GM18505 (cell line): ENCODE data around the gene GUCA1A.
"Not testable (repeated sequence)": the region's sequence is repeated elsewhere in the genome, so short reads cannot be mapped to it uniquely, and the experiment has no call there.

Experiments
- ATAC-seq: cut with Tn5 transposase; IDR thresholded peaks from one replicate; pipeline ENCODE4 v1.9.1; 2021; ENCODE audit not compliant: unreplicated experiment
- POLR2A ChIP-seq: IDR thresholded peaks from 4 replicates; pipeline ENCODE4 v1.6.1; 2011; ENCODE audit warnings: borderline replicate concordance; ENCODE audit not compliant: insufficient read depth, insufficient read length; ENCODE audit errors: extremely low read depth

Gene GUCA1A

DNA sequence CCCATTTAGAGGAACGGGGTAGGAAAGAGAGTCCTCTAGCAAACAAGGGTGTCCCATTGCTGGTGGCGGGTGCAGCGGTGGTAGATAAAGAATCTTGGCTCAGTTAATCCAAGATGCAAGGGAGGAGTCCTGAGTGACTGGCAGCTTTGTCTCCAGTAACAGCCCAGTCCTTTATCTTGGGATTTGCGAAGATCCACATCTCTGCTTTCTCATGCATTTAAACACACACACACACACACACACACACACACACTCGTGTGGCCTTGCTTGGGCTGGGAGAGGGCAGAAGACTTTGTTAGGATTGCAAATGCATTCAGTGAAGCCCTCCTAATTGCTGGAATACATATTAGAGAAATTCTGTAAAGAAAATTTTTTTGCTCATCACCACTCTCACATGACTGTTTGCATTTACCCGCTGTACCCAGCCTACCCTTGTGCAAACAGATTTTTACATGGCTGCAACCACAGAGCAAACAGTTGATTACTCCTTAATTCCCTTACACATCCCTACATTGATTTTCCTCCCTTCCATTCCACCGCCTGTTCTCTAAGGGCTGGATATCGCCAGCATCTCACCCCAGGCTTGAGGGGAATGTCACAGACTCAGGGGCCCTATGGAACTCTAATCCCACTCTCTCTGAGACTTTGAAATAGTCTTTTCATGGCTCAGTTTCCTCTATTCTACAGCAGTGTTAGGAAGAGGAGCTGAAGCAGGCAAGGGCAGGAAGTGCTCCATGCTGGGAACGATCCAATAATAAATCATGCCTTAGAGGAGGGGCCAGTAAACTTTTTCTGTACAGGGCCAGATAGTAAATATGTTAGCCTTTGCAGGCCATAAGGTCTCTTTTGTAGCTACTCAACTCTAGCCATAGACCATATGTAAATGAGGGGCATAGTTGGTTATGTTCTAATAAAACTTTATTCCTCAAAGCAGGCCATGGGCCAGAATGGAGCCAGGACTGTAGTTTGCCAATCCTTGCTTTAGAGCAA is 34.2 kb upstream of the GUCA1A start:
- no peak for ATAC-seq
- no peak for TF ChIP-seq POLR2A

DNA sequence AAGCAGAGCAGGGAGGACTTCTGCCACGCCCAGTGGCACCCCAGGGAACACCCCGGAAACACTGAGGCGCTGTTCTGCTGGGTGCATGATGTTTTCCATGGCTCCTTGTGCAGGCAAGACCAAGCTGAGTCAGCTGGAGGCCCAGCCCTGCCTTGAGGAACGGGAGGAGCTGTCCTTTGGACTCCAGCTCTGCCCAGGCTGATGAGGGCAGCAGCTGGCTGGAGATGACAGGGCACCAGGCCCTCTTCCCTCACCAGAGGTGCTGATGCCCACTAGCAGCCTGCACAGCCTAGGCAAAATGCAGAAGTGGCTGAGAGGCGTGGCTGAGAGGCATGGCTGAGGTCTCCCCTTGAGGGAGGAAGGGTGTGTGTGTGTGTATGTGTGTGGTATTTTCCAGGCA is 33.1 kb upstream of the GUCA1A start:
- no peak for ATAC-seq

DNA sequence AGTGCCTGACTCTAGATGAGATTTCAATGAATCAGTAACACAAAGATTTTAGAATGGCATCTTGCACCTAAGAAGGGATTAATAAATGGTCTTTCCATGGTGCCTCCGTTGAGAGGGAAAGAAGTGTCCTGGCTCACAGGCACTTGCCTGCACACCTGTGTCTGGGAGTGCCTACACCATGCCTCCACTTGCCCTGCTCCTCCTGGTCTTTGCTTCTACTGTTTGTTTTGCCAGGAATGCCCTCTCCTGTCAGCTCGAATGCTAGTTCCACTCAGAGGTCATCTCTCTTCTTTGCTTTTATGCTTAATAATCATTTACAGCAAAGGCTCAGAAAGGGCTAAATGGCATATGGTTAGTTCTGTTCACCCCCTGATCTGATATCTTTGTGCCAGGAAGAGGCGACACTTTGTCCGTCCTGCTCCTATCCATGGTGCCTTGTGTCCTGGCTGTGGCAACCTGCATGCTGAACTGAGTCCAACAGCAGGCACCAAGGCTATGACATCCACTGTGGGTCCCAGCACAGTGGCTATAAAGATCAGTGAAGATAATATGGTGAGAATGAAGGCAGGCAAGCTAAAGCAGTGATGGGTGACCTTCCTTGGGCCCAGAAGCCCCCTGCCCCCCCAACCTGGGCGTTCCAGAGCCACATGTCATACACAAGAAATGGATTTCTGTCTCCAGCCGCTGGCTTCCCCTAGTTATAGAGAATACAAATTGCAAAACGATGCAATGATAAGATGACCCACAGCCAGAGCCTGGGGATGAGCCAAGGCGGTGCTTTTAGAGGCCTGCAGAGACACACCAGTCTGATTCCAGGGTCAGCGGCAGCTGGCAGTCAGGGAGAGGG is 32.2 kb upstream of the GUCA1A start:
- ATAC-seq: no peak
- no peak for TF ChIP-seq POLR2A

More for the DNA sequence above, 33.1 kb upstream of the GUCA1A start:
- TF ChIP-seq POLR2A: no peak

DNA sequence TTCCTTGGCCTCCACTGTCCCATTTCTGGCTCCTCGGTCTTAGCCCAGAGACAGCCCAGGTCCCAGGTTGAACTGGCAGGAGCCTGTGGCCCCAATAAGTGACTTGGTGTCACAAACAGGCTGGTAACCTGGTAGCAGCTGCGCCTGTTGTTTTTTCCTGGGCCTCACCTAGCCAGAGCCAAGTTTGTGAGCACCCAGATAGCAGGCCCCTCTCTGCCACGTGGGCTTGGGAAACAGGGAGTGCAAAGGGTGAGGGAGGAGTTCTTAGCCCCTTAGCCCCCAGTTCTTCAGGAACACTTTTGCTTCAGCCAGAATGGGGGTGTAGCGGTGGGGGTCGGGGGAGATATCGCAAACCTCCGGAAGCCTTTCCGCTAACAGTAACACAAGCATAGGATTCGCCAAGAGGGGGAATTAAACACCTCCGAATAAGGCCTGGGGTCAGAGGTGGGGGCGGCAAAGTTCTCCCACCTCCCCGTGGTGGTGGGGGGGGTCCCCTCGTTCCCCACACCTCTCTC is 31.5 kb upstream of the GUCA1A start:
- ATAC-seq: no peak
- TF ChIP-seq POLR2A: no peak

DNA sequence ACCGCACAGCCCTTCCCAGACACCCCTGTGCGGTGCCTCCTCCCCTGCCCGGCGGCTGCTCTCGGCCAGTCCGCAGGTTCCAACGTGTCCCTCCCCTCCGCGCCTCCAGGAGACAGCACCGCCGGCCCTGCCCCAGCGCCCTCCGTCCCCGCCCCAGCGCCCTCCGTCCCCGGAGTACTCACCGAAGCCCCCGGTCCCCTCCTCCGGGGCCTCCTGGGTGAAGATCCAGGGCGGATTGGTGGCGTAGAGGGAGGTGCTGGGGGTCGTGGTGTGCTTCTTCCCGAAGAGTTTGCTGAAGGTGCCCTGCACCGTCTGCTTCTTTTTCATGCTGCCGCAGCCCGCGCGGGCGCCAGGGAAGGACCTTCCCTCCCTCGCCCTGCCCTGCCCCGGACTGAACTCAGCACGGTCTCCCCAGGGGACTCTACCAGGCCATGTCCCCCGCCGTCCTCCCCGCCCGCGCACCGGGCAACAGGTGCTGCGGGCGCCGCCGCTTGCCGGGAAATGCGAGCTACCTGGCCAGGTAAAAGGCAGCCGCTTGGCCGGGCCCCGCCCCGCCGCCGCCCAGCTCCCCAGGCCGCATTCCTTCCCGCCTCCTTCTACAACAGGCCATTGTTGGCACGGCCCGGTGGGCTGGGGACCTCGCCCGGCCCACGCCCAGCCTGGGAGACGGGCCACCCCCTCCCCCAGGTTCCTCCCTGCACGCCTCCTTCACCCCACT is 30.9 kb upstream of the GUCA1A start, which contains the start of gene C6orf132:
TSS of gene C6orf132 (minus strand) at position 503 of the 718 bp plus-strand sequence. CDS start at position 327, 176 bp downstream.
- ATAC-seq: no peak
- TF ChIP-seq POLR2A: no peak

DNA sequence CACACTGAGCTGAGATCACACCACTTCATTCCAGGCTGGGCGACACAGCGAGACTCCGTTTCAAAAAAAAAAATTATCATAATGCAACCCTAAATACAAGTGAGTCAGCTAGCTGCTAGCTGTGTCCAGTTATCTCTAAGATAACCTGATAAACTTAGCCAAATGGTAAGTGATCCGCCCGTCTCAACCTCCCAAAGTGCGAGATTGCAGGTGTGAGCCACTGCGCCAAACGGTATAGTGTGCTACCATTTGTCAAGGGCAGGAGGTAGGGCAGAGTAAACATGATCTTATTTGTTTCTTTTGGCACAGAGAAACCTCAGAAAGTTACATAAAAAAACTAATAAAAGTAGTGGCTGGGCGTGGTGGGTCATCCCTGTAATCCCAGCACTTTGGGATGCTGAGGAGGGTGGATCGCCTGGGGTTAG is 26.0 kb upstream of the GUCA1A start:
- no peak for ATAC-seq
- TF ChIP-seq POLR2A: no peak

DNA sequence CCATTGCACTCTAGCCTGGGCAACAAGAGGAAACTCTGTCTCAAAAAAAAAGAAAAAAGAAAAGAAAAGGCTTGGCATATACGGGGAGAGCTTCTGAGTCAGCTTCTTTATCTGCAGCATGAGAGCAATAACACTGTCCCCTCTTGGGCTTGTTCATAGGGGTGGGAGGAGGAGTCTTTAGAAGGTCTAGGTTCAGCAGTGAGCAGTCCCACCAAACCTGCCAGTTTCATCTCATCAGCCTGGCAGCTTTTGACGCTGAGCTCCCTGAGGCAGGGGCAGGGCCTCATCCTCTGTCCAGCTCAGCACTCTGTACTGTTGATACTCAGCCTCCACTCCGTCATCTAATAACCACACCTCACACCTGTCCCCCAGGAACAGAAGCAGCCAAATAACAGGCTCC is 25.1 kb upstream of the GUCA1A start:
- TF ChIP-seq POLR2A: no peak
- no peak for ATAC-seq

DNA sequence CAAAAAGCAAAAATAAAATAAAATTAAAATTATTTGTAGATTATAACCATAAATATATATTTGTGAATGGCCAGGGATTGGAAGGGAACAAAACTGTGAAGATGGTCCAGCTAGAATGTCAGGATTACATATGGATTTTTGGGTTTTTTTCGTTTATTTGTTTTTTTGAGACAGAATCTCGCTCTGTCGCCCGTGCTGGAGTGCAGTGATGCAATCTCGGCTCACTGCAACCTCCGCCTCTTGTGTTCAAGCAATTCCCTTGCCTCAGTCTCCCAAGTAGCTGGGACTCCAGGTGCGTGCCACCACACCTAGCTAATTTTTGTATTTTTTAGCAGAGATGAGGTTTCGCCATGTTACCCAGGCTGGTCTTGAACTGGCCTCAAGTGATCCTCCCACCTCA is 22.9 kb upstream of the GUCA1A start:
- ATAC-seq: no peak
- TF ChIP-seq POLR2A: no peak

DNA sequence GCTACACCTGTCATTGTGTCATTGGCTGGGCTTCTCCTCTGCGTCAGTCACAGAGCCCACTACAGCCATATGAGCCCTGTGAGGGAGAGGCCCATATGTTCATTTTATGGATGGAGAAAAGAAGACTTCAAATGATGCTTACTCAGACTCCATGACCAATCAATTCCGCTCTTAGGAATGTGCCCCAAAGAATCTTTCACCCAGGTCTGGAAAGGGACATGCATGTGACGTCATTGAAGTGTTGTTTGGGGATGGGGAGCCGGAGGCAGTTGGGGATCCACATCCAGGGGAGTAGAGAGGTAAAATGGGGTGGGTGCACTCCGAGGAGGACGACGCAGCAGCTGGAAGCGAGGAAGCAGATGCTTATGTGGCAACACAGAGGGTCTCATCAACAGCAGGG is 21.1 kb upstream of the GUCA1A start:
- no peak for TF ChIP-seq POLR2A
- no peak for ATAC-seq

DNA sequence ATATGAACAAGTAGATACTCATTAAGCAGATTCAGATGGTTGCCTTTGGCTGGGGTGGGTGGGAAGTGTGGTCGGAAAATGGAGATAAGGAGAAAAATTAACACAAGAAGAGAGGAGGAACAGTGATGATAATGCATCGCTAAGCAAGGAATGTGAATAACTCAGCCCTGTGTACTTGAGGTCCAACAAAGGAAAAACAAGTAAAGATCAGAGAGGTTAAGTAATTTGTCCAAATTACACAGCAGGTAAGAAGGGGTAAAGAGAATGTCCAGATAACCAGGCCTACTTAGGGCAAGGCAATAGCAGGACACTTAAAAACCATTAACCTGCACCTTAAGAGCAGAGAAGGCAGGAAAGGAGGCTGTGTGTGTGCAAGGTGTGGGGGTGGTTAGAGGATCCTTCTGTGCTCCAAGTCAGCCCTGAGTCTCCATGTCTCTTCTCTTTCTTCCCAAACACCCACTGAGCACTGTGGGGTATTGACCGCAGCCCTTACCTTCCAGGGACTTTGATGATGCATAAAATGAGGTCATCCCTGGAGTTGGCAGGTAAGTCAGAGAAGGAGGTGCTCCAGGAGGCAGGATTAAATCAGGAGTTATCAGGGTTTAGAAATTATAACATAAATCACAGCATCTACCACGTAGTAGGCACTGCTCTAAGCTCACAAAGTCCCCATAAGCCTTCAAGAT is 20.5 kb upstream of the GUCA1A start:
- not testable (repeated sequence) for ATAC-seq

DNA sequence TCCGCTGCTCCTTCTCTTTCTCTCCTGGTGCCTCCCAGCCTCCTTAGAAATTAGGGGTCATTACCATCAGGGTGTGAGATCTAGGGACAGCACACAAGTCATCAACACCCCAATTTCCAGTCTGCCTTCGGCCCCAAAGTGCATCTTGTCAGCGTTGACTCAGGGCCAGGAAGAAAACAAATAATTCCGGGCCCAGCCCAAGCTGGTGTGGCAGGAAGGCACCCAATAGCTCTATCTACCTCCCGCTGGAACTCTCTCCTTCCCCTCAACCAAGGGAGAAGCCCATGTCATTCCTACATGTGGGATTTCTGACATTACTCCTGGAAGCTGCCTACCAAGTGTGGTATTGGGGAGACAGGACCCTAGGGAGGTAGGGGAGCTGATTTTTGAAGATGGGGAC is 19.2 kb upstream of the GUCA1A start:
- no peak for ATAC-seq
- TF ChIP-seq POLR2A: no peak

DNA sequence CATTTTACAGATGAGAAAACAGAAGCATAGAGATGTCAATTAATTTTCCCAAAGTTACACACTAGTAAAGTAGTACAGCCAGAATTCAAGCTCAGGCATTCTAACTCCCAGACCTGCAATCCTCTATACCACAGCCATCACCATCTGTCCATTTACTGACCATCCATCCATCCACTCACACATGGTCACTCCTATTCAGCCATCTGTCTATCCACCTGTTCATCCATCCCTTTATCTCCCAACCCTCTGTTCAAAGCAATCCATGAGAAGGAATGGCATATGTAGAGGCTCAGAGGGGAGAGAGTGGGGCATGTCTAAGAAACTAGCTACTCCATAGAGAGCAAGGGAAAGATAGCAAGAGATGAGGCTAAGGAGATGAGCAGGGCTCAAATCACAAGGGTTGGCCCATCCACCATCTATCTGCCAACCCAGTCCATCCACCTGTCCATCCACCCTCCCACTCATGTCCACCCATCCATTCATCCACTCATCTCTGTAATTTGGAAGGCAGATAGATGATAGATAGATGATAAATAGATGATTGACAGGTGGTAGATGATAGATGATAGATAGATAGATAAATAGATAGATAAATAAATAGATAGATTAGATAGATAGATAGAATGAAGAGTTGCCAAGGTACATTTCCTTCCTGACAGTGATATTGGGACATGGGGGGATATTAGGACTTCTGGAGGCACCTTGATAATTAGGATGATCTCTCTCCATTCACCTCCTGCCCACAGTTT is 18.5 kb upstream of the GUCA1A start:
- no peak for TF ChIP-seq POLR2A
- no peak for ATAC-seq

DNA sequence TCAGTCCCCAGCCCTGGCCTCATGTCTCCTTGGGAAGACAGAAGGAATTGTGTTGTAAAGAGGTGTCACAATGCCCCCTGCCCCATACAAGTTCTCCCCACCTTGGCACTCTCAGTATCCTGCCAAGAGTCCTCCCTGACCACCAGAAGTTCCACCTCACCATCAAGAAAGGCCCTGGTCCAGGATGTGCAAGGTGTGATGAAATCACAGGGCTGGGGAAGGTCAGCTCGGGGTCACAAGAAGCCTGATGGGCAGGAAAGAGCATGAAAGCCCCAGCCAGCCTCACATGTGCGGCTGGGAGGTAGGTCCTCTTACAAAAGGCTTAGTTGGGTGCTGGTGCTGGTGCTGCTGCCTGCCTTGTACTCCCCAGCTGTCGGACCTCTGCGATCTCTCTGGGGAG is 17.9 kb upstream of the GUCA1A start:
- ATAC-seq: no peak

More for the DNA sequence above, 17.9 kb upstream of the GUCA1A start:
- TF ChIP-seq POLR2A: no peak
